ENCODE measurements around the gene IRGC. TPM values are rescaled to one million over a fixed set of nuclear protein-coding genes. Genes with fewer than 3 reads are reported as not detected.

The IRGC gene
- total RNA-seq, 2 experiments from 2014 or later: not detected

GRCh38 chr19:43713208-43713607, 2.7 kb upstream of the IRGC start:
- Mint-ChIP-seq H3K27me3 (ENCODE audit: low read depth) (peaks cover 7% of the 10 kb centered on the region), H3K36me3 (ENCODE audit: low read depth) (no peaks in the 10 kb centered on the region), H3K4me3 (no peak overlapping the region), H3K27ac (no peak overlapping the region), H3K9me3 (ENCODE audit: insufficient read depth) (peaks cover 8% of the 10 kb centered on the region), H3K4me1 (ENCODE audit: low read depth) (no peaks in the 10 kb centered on the region)
- ChIA-PET POLR2A (no interaction called here), CTCF (no interaction called here)
- DNase-seq (no peak), ATAC-seq (no peak)

- ChIA-PET CTCF (no interaction called here), POLR2A (no interaction called here)
- DNase-seq: no peak
- Mint-ChIP-seq H3K27me3 (ENCODE audit: low read depth) (no peaks in the 10 kb centered on the region), H3K27ac (no peak overlapping the region), H3K4me3 (no peak overlapping the region), H3K4me1 (ENCODE audit: low read depth) (no peaks in the 10 kb centered on the region), H3K36me3 (ENCODE audit: low read depth) (no peaks in the 10 kb centered on the region), H3K9me3 (ENCODE audit: insufficient read depth) (no peaks in the 10 kb centered on the region)
- ATAC-seq: no peak
Observed at GRCh38 chr19:43718627-43719377, 2.9 kb downstream of the IRGC start.

- POLR2A ChIA-PET: no interaction called here
- DNase-seq (no peak), ATAC-seq (no peak)
- Mint-ChIP-seq H3K9me3 (ENCODE audit: insufficient read depth) (no peaks in the 10 kb centered on the region), H3K4me1 (ENCODE audit: low read depth) (no peaks in the 10 kb centered on the region), H3K27me3 (ENCODE audit: low read depth) (no peaks in the 10 kb centered on the region), H3K36me3 (ENCODE audit: low read depth) (no peaks in the 10 kb centered on the region), H3K27ac (no peak overlapping the region), H3K4me3 (no peak overlapping the region)
- CTCF ChIA-PET: no interaction called here
Observed at GRCh38 chr19:43719378-43719868, 3.5 kb downstream of the IRGC start.

DNA sequence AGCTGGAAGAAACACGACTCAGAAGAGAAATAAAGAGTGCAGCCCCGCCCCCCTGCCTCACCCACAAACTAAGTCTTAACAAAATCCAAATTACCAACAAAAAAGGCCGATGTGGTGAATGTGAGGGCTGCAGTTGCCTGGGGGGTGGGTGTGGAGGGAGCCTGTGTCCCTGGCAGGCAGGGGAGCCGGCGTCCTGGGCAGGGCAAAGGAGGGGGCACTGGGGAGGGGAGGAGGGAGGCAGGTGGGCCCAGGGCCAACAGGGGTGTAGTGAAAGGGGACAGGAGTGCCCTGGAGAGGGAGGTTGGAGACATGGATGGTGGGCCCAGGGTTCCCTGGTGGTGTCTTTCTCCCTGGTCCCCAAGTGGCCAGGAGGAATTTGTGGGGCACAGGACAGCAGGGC, 4.0 kb downstream of the IRGC start:
- Mint-ChIP-seq H3K27me3 (ENCODE audit: low read depth) (no peaks in the 10 kb centered on the region), H3K27ac (no peak overlapping the region), H3K36me3 (ENCODE audit: low read depth) (no peaks in the 10 kb centered on the region), H3K4me3 (no peak overlapping the region), H3K4me1 (ENCODE audit: low read depth) (peaks cover 2% of the 10 kb centered on the region), H3K9me3 (ENCODE audit: insufficient read depth) (no peaks in the 10 kb centered on the region)
- CTCF ChIA-PET: no interaction called here
- ATAC-seq (no peak), DNase-seq (no peak)
- POLR2A ChIA-PET: no interaction called here

DNA sequence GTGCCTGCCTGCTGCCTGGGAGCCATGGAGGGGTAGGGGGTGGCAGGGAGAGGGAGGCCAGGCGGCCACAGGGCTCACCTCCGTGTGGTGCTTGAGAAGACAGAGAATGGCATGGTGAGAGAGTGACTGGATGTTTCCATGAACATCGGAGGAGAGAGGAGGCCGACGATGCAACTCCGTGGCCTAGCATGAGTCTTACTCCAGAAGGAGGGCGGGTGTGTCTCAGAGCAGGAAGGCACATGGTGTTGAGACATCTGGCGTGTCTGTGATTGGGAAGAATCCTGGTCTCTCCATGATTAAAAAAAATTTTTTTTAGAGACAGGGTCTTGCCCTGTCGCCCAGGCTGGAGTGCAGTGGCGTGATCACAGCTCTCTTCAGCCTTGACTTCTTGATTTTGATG, 5.1 kb downstream of the IRGC start:
- DNase-seq (no peak), ATAC-seq (no peak)
- ChIA-PET POLR2A (no interaction called here), CTCF (interaction anchor here (1.5 kb wide), 1 partner anchor 52 kb away, joined by 4 read pairs; no protein-coding TSS in a partner anchor)
- no peak overlapping the region for H3K4me3 Mint-ChIP-seq
- H3K36me3 Mint-ChIP-seq (ENCODE audit: low read depth): no peaks in the 10 kb centered on the region
- H3K4me1 Mint-ChIP-seq (ENCODE audit: low read depth): peaks cover 9% of the 10 kb centered on the region
- H3K9me3 Mint-ChIP-seq (ENCODE audit: insufficient read depth): no peaks in the 10 kb centered on the region
- H3K27ac Mint-ChIP-seq: no peak overlapping the region
- H3K27me3 Mint-ChIP-seq (ENCODE audit: low read depth): no peaks in the 10 kb centered on the region

DNA sequence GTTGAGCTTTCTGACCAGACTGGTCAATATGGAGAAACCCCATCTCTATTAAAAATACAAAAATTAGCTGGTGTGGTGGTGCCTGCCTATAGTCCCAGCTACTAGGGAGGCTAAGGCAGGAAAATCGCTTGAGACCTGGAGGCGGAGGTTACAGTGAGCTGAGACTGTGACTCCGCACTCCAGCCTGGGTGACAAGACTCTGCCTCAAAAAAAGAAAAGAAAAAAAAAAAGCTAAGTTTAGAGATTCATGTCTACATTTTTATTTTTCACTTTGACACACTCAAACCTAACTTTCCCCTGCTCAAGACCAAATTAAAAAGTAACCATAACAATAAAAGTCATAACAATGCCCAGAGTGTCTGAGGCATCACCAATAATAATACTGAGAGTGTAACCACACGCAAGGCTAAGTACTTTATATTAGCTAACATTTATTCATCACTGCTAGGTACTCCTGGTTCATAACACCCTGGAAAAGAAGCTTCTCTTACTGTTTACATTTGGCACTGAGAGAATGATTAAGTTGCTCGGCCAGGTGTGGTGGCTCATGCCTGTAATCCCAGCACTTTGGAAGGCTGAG, 5.7 kb downstream of the IRGC start:
- CTCF ChIA-PET: interaction anchor here (1.5 kb wide), 1 partner anchor 53 kb away, joined by 4 read pairs; no protein-coding TSS in a partner anchor
- Mint-ChIP-seq H3K27ac (no peak overlapping the region), H3K27me3 (ENCODE audit: low read depth) (no peaks in the 10 kb centered on the region), H3K4me3 (no peak overlapping the region), H3K9me3 (ENCODE audit: insufficient read depth) (no peaks in the 10 kb centered on the region), H3K4me1 (ENCODE audit: low read depth) (peaks cover 9% of the 10 kb centered on the region), H3K36me3 (ENCODE audit: low read depth) (no peaks in the 10 kb centered on the region)
- ATAC-seq (no peak), DNase-seq (no peak)
- POLR2A ChIA-PET: interaction anchor here (0.6 kb wide), 1 partner anchor 81 kb away, joined by 3 read pairs; no protein-coding TSS in a partner anchor

- no peak for ATAC-seq
- DNase-seq: no peak
- Mint-ChIP-seq H3K27me3 (ENCODE audit: low read depth) (no peaks in the 10 kb centered on the region), H3K36me3 (ENCODE audit: low read depth) (peaks cover 8% of the 10 kb centered on the region), H3K4me3 (no peak overlapping the region), H3K9me3 (ENCODE audit: insufficient read depth) (no peaks in the 10 kb centered on the region), H3K27ac (no peak overlapping the region), H3K4me1 (ENCODE audit: low read depth) (peaks cover 9% of the 10 kb centered on the region)
- ChIA-PET POLR2A (no interaction called here), CTCF (interaction anchor here (2.0 kb wide), 1 partner anchor 55 kb away, joined by 7 read pairs; no protein-coding TSS in a partner anchor)
Observed at GRCh38 chr19:43723588-43723987, 7.7 kb downstream of the IRGC start.

DNA sequence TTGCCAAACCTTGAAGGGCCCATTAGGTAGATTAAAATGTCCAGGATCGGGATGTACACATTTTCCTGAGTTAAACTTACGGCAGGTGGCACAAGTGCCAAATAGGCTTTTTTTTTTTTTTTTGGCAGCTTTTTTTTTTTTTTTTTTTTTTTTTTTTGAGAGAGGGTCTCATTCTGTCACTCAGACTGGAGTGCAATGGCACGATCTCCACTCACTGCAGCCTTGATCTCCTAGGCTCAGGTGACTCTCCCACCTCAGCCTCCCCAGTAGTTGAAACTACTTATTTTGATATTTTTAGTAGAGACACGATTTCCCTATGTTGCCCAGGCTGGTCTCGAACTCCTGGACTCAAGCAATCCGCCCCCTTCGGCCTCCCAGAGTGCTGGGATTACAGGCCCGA, 9.0 kb downstream of the IRGC start:
- POLR2A ChIA-PET: no interaction called here
- CTCF ChIA-PET: interaction anchor here (1.4 kb wide), 1 partner anchor 60 kb away, joined by 4 read pairs; no protein-coding TSS in a partner anchor

GRCh38 chr19:43725468-43725867, 9.6 kb downstream of the IRGC start:
- Mint-ChIP-seq H3K4me3 (no peak overlapping the region), H3K27ac (no peak overlapping the region), H3K36me3 (ENCODE audit: low read depth) (peaks cover 19% of the 10 kb centered on the region), H3K27me3 (ENCODE audit: low read depth) (no peaks in the 10 kb centered on the region), H3K9me3 (ENCODE audit: insufficient read depth) (no peaks in the 10 kb centered on the region), H3K4me1 (ENCODE audit: low read depth) (peaks cover 9% of the 10 kb centered on the region)
- CTCF ChIA-PET: interaction anchor here (1.4 kb wide), 1 partner anchor 60 kb away, joined by 4 read pairs; no protein-coding TSS in a partner anchor
- POLR2A ChIA-PET: no interaction called here
- DNase-seq: no peak
- no peak for ATAC-seq

More for the DNA sequence above, 9.0 kb downstream of the IRGC start:
- H3K9me3 Mint-ChIP-seq (ENCODE audit: insufficient read depth): no peaks in the 10 kb centered on the region
- no peak for DNase-seq
- no peak overlapping the region for H3K4me3 Mint-ChIP-seq
- H3K27me3 Mint-ChIP-seq (ENCODE audit: low read depth): no peaks in the 10 kb centered on the region
- peaks cover 9% of the 10 kb centered on the region for H3K4me1 Mint-ChIP-seq (ENCODE audit: low read depth)
- ATAC-seq: no peak
- no peak overlapping the region for H3K27ac Mint-ChIP-seq
- peaks cover 14% of the 10 kb centered on the region for H3K36me3 Mint-ChIP-seq (ENCODE audit: low read depth)

DNA sequence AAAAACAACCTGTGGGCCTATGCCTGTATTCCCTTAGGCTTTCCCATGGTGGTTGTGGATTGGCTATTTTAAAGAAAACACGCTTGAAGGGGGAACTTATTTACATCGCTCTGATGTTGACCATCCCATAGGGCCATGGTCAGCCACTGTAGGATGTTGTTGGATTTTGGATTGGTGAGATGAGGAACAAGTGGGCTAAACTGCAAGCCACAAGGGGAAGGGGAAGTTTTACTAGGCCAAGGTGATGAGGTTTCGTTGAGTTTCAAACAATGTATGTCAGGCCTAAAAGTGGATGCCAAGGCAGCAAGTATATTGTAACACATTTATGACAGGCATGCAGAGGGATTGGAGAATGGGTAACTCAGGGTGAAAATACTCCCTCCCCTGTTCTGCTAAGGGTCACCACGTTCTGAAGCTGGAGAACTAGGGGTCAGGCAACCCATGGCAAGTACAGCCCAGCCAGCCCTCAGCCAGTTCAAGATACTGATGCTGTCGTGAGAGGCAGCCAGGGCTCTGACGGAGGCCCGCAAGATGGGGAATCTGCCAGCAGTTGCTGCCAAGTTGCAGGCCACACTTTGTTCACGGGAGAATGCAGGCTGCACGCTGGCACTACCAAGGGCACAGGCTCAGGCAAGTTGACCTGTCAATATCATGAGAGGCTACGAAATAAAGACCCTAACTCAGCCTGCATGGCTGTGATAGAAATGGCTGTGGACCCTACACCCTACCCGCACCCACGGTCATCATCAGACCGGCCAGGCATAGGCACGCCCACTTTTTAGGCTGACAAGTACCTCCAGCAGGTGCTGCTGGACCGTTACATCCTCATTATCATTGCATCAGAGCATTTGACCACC, 11.1 kb downstream of the IRGC start:
- POLR2A ChIA-PET: interaction anchor here (0.6 kb wide), 1 partner anchor 439 kb away, joined by 3 read pairs; no protein-coding TSS in a partner anchor
- ATAC-seq (no peak), DNase-seq (no peak)
- no peak overlapping the region for H3K4me3 Mint-ChIP-seq
- H3K9me3 Mint-ChIP-seq (ENCODE audit: insufficient read depth): no peaks in the 10 kb centered on the region
- peaks cover 9% of the 10 kb centered on the region for H3K4me1 Mint-ChIP-seq (ENCODE audit: low read depth)
- peaks cover 31% of the 10 kb centered on the region for H3K36me3 Mint-ChIP-seq (ENCODE audit: low read depth)
- CTCF ChIA-PET: no interaction called here
- no peaks in the 10 kb centered on the region for H3K27me3 Mint-ChIP-seq (ENCODE audit: low read depth)
- H3K27ac Mint-ChIP-seq: no peak overlapping the region

GRCh38 chr19:43727593-43727853, 11.6 kb downstream of the IRGC start:
- Mint-ChIP-seq H3K4me3 (no peak overlapping the region), H3K27me3 (ENCODE audit: low read depth) (no peaks in the 10 kb centered on the region), H3K9me3 (ENCODE audit: insufficient read depth) (no peaks in the 10 kb centered on the region), H3K4me1 (ENCODE audit: low read depth) (peaks cover 9% of the 10 kb centered on the region), H3K36me3 (ENCODE audit: low read depth) (peaks cover 37% of the 10 kb centered on the region), H3K27ac (no peak overlapping the region)
- ChIA-PET CTCF (no interaction called here), POLR2A (interaction anchor here (0.6 kb wide), 1 partner anchor 440 kb away, joined by 3 read pairs; no protein-coding TSS in a partner anchor)
- no peak for ATAC-seq
- no peak for DNase-seq

GRCh38 chr19:43729919-43730318, 14.0 kb downstream of the IRGC start:
- no peaks in the 10 kb centered on the region for H3K9me3 Mint-ChIP-seq (ENCODE audit: insufficient read depth)
- H3K4me1 Mint-ChIP-seq (ENCODE audit: low read depth): peaks cover 8% of the 10 kb centered on the region
- H3K4me3 Mint-ChIP-seq: no peak overlapping the region
- CTCF ChIA-PET: interaction anchor here (0.7 kb wide), 1 partner anchor 61 kb away, joined by 3 read pairs; no protein-coding TSS in a partner anchor
- no peaks in the 10 kb centered on the region for H3K27me3 Mint-ChIP-seq (ENCODE audit: low read depth)
- H3K36me3 Mint-ChIP-seq (ENCODE audit: low read depth): peaks cover 51% of the 10 kb centered on the region
- ATAC-seq (no peak), DNase-seq (no peak)
- POLR2A ChIA-PET: no interaction called here
- H3K27ac Mint-ChIP-seq: no peak overlapping the region
